Cardiac muscle cell (in vitro differentiated cells and primary cell): ENCODE measurements around the gene PCDHGC3. TPM values are rescaled to one million over a fixed set of nuclear protein-coding genes. Genes with fewer than 3 reads are reported as not detected.
A peak's percentile ranks its signal among the peaks of the same experiment; 100 is the strongest.

Source experiments
- DNase-seq, 2 donors: peaks; one replicate each; pipeline versions ENCODE4 v3.0.0 to v3.0.0-alpha.2; 2010 to 2017; ENCODE audit warnings: low read depth in 1 of 2, low spot score in 1 of 2
- H3K27ac ChIP-seq: fragments of 200-600 bp; sonication (generic); 2 replicates; pipeline ENCODE4 v1.5.1; 2016
- H3K27me3 ChIP-seq: fragments of 200-600 bp; sonication (generic); 2 replicates; pipeline ENCODE4 v1.6.0; 2016; ENCODE audit warnings: control low read depth
- H3K36me3 ChIP-seq: fragments of 200-600 bp; sonication (generic); 2 replicates; pipeline ENCODE4 v1.5.1; 2016; ENCODE audit warnings: control low read depth
- H3K4me1 ChIP-seq: fragments of 200-600 bp; sonication (generic); 2 replicates; pipeline ENCODE4 v1.8.1; 2017; ENCODE audit warnings: low read depth, mild to moderate bottlenecking, mixed run types
- H3K4me3 ChIP-seq: fragments of 200-600 bp; sonication (generic); 2 replicates; pipeline ENCODE4 v1.5.1; 2016; ENCODE audit warnings: mild to moderate bottlenecking
- H3K9me3 ChIP-seq: fragments of 200-600 bp; sonication (generic); 2 replicates; pipeline ENCODE4 v1.5.1; 2017; ENCODE audit warnings: low read depth, mild to moderate bottlenecking, control low read depth
- polyA plus RNA-seq: library from polyadenylated mRNA; unstranded; fragments of >200 nt; fragmentation: Nextera tagmentation; extraction: Ambion mirVana; gene quantifications from 2 replicates; pipeline ENCODE4 v1.2.1, GENCODE V29; 2016
- total RNA-seq: library from RNA; depleted of rRNA; stranded (reverse); fragments of >200 nt; gene quantifications from 2 replicates; pipeline ENCODE4 v1.2.3, GENCODE V29; 2016
- TF ChIP-seq, protein P1 (sequence below): IDR thresholded peaks from 2 replicates; pipeline ENCODE4 v1.5.1; 2012; ENCODE audit warnings: low read depth, mild to moderate bottlenecking, low read length

Gene PCDHGC3
- total and polyA plus RNA-seq, 2 experiments from 2014 or later: 23.0 to 29.9 TPM

DNA sequence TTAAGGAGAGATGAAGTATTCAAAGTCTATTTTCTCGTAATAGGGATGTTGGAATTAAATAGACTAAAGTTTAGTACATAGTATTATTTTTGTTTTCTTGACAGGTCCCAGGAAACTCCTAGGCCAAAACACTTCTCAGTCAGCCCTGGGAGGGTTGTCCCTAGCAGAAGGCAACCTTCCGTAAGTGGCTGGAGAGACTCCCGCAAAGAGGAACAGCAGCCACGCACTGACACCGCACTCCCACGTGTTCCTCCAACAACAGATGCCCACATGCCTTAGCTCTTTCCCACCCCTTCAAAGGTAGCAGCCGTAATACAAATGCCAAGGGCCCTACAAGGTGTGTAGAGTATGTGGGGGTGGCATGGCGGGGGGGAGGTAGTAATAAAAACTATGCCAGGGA, 41.5 kb downstream of the PCDHGC3 start:
- H3K4me1 ChIP-seq: peaks cover 3% of the 10 kb centered on the region
- TF ChIP-seq, protein P1, sequence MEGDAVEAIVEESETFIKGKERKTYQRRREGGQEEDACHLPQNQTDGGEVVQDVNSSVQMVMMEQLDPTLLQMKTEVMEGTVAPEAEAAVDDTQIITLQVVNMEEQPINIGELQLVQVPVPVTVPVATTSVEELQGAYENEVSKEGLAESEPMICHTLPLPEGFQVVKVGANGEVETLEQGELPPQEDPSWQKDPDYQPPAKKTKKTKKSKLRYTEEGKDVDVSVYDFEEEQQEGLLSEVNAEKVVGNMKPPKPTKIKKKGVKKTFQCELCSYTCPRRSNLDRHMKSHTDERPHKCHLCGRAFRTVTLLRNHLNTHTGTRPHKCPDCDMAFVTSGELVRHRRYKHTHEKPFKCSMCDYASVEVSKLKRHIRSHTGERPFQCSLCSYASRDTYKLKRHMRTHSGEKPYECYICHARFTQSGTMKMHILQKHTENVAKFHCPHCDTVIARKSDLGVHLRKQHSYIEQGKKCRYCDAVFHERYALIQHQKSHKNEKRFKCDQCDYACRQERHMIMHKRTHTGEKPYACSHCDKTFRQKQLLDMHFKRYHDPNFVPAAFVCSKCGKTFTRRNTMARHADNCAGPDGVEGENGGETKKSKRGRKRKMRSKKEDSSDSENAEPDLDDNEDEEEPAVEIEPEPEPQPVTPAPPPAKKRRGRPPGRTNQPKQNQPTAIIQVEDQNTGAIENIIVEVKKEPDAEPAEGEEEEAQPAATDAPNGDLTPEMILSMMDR: no peak
- H3K36me3 ChIP-seq: no peaks in the 10 kb centered on the region
- no peak overlapping the region for H3K27ac ChIP-seq
- H3K4me3 ChIP-seq: no peak overlapping the region
- no peaks in the 10 kb centered on the region for H3K9me3 ChIP-seq
- H3K27me3 ChIP-seq: no peaks in the 10 kb centered on the region
- DNase-seq: no peak

DNA sequence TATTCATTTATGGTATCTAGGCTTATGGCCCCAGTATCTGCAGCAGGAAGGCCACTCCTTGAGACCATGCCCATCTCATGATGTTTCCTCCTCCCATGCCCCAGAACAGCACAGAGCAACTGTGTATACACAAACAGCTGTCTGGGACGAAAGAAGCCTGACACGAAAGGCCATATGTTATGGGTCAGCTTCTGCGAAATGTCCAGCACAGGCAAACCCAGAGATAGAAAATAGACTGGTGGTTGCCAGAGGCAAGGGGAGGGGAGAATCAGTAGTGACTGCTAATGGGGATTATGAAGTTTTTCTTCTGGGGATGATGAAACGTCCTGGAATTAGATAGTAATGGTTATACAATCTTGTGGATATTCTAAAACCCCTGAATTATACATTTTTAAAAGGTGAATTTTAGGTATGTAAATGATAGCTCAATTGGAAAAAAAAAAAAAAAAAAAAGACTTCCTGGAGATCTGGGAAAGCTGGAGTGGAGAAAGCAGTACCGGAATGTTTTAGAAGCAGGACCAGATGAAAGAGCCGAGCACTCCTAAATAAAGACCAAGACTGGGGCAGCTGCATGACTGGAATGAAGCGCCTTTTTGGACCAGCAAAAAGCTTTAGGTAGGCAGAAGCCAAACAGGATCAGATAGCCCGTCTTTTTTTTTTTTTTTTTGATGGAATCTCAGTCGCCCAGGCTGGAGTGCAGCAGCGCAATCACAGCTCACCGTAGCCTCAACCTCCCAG, 42.3 kb downstream of the PCDHGC3 start:
- peak in 1 of 2 donors; percentile 57 for DNase-seq
- no peak overlapping the region for H3K27ac ChIP-seq

DNA sequence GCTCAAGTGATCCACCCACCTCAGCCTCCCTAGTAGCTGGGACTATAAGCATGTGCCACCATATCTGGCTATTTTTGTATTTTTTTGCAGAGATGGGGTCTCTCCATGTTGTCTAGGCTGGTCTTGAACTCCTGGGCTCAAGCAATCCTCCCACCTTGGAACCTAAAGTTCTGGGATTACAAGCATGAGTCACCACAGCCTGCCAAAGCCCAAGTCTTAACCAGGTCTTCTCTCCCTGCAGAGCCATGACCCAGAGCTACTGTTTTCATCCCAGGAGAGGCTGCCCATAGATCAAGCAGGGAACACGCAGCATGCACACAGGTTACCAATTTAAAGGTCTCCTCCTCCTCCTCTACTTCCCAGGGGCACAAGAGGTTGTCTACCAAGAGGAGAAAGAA, 42.9 kb downstream of the PCDHGC3 start:
- Histone ChIP-seq H3K4me3 (no peak overlapping the region), H3K36me3 (no peaks in the 10 kb centered on the region), H3K9me3 (no peaks in the 10 kb centered on the region), H3K4me1 (peaks cover 3% of the 10 kb centered on the region), H3K27me3 (no peaks in the 10 kb centered on the region), H3K27ac (no peak overlapping the region)
- TF ChIP-seq, protein P1: no peak
- no peak for DNase-seq

More for the DNA sequence above, 42.3 kb downstream of the PCDHGC3 start:
- Histone ChIP-seq H3K27me3 (no peaks in the 10 kb centered on the region), H3K4me1 (peaks cover 3% of the 10 kb centered on the region), H3K4me3 (no peak overlapping the region), H3K9me3 (no peaks in the 10 kb centered on the region), H3K36me3 (no peaks in the 10 kb centered on the region)
- TF ChIP-seq, protein P1: no peak

DNA sequence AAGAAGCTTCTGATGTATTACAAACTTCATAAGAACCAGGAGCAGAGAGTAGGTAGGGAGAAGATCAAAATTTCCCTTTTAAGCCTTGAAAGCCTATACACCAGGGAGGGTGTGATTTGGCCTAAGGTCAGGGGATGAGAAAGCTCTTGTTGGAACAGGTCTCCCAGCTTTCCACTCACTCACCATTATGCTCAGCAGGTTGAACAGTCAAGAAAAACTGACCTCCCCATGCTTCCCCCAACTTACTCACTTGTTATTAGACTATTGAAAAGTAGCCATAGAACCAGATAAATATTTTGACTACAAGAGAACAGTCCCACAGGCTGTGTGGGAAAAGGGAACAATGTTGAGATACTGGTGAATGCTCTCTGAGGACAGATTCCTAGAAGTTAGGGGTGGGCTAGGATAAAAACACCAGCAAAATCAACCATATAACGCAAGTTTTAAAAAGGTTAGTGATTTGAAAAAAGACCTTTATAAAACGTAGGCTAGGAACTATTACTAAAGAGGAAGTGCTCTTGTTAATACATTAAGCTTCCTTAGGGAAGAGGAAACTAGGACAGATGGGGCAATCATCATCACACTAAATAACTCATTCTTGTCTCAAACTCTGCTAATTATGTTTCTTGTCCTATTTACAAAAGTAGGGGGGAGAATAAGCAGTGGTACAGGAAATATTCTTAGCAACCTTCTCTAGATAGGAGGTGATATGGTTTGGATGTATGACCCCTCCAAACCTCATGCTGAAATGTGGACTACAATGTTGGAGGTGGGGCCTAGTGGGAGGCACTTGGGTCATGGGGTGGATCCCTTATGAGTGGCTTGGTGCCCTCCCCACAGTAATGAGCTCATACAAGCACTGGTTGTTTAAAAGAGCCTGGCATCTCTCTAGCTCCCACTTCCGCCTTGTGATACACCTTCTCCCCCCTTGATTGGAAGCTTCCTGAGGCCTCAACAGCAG, 44.1 kb downstream of the PCDHGC3 start:
- H3K27ac ChIP-seq: no peak overlapping the region
- H3K27me3 ChIP-seq: no peaks in the 10 kb centered on the region
- peaks cover under 1% of the 10 kb centered on the region for H3K4me1 ChIP-seq
- DNase-seq: no peak
- TF ChIP-seq, protein P1: no peak
- H3K4me3 ChIP-seq: no peak overlapping the region
- no peaks in the 10 kb centered on the region for H3K9me3 ChIP-seq
- H3K36me3 ChIP-seq: no peaks in the 10 kb centered on the region

DNA sequence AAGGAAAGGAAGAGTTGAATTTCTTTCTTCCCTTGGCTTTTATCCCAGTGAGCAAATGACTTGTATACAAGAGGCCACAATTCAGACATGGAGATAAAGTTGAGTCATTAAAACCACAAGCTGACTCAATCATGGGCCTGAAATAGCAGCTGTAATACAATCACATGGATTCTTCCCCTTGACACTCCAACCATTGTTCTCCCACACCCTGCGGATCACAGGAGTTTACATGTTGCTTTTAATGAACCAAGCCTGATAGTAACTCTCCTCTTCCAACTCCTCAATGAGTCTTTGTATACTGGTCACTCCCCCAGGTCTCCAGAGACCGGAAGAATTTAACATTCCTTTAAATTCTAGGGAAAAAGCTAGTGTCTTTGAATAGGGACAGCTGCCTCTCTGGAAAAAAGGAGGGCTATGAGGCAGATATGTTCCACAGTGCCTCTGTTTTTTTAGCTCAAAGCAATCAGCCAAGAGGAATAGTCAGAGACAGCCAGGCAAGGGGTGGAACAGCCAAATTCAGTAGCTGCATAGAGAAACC, 45.5 kb downstream of the PCDHGC3 start:
- peak in 1 of 2 donors; percentile 99 for DNase-seq
- Histone ChIP-seq H3K36me3 (peaks cover 6% of the 10 kb centered on the region), H3K27me3 (no peaks in the 10 kb centered on the region), H3K9me3 (no peaks in the 10 kb centered on the region), H3K4me3 (no peak overlapping the region), H3K27ac (peak overlapping the region; percentile 45), H3K4me1 (no peaks in the 10 kb centered on the region)
- TF ChIP-seq, protein P1: no peak
